GM19025 (cell line): ENCODE measurements around the gene PRKCE.

Source experiments
- ATAC-seq: cut with Tn5 transposase; IDR thresholded peaks from one replicate; pipeline ENCODE4 v1.9.1; 2021; ENCODE audit warnings: mild to moderate bottlenecking, low read depth, moderate library complexity; ENCODE audit not compliant: unreplicated experiment

The PRKCE gene

GRCh38 chr2:46023165-46023854, 371.8 kb downstream of the PRKCE start:
- no peak for ATAC-seq

- ATAC-seq = no peak
These were observed 372.8 kb downstream of the PRKCE start for GRCh38 chr2:46024146-46024779.

GRCh38 chr2:46025081-46025480, 373.6 kb downstream of the PRKCE start:
- ATAC-seq = no peak

GRCh38 chr2:46025676-46026075, 374.2 kb downstream of the PRKCE start:
- ATAC-seq = no peak

GRCh38 chr2:46026431-46026830, 375.0 kb downstream of the PRKCE start:
- ATAC-seq = no peak

- no peak for ATAC-seq
These were observed 377.9 kb downstream of the PRKCE start for GRCh38 chr2:46029332-46029811.

GRCh38 chr2:46030330-46030729, 378.9 kb downstream of the PRKCE start:
- no peak for ATAC-seq

- no peak for ATAC-seq
These were observed 380.8 kb downstream of the PRKCE start for GRCh38 chr2:46032161-46032813.

GRCh38 chr2:46032996-46033395, 381.5 kb downstream of the PRKCE start:
- ATAC-seq = no peak

GRCh38 chr2:46034535-46034934, 383.1 kb downstream of the PRKCE start:
- no peak for ATAC-seq

GRCh38 chr2:46036929-46037328, 385.5 kb downstream of the PRKCE start:
- no peak for ATAC-seq

GRCh38 chr2:46039543-46040303, 388.2 kb downstream of the PRKCE start:
- no peak for ATAC-seq

GRCh38 chr2:46040563-46041155, 389.2 kb downstream of the PRKCE start:
- ATAC-seq = no peak

- no peak for ATAC-seq
These were observed 390.0 kb downstream of the PRKCE start for GRCh38 chr2:46041434-46041833.

- ATAC-seq = no peak
These were observed 390.7 kb downstream of the PRKCE start for GRCh38 chr2:46042207-46042637.

GRCh38 chr2:46042711-46043110, 391.2 kb downstream of the PRKCE start:
- no peak for ATAC-seq

GRCh38 chr2:46045888-46046287, 394.4 kb downstream of the PRKCE start:
- no peak for ATAC-seq

GRCh38 chr2:46047290-46047689, 395.8 kb downstream of the PRKCE start:
- ATAC-seq = no peak

GRCh38 chr2:46048693-46049092, 397.2 kb downstream of the PRKCE start:
- no peak for ATAC-seq

- ATAC-seq = no peak
These were observed 398.6 kb downstream of the PRKCE start for GRCh38 chr2:46050027-46050426.
